Measurements from ENCODE around the gene MEP1A. TPM values are rescaled to one million over a fixed set of nuclear protein-coding genes. Genes with fewer than 3 reads are reported as not detected.
A peak's percentile ranks its signal among the peaks of the same experiment; 100 is the strongest.
"Not testable (repeated sequence)": the region's sequence is repeated elsewhere in the genome, so short reads cannot be mapped to it uniquely, and the experiment has no call there.

MEP1A gene, protein sequence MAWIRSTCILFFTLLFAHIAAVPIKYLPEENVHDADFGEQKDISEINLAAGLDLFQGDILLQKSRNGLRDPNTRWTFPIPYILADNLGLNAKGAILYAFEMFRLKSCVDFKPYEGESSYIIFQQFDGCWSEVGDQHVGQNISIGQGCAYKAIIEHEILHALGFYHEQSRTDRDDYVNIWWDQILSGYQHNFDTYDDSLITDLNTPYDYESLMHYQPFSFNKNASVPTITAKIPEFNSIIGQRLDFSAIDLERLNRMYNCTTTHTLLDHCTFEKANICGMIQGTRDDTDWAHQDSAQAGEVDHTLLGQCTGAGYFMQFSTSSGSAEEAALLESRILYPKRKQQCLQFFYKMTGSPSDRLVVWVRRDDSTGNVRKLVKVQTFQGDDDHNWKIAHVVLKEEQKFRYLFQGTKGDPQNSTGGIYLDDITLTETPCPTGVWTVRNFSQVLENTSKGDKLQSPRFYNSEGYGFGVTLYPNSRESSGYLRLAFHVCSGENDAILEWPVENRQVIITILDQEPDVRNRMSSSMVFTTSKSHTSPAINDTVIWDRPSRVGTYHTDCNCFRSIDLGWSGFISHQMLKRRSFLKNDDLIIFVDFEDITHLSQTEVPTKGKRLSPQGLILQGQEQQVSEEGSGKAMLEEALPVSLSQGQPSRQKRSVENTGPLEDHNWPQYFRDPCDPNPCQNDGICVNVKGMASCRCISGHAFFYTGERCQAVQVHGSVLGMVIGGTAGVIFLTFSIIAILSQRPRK
- not detected for total RNA-seq
- long read RNA-seq = 0 reads

GRCh38 chr6:46793138-46793537 lies at the start of gene MEP1A:
Gene MEP1A (plus strand): TSS chr6:46793389. CDS start chr6:46793399, 10 bp downstream.
- ATAC-seq (no peak), DNase-seq (no peak)
- intact Hi-C loops (cut with micrococcal nuclease) = no loop called here

GRCh38 chr6:46743425-46744158 lies 49.6 kb upstream of the MEP1A start:
- ATAC-seq = no peak
- intact Hi-C loops (cut with micrococcal nuclease) = no loop called here
- DNase-seq = no peak

- intact Hi-C loops (cut with micrococcal nuclease); DNase-seq; ATAC-seq: not testable (repeated sequence)
Observed at GRCh38 chr6:46744159-46744725, 48.9 kb upstream of the MEP1A start.

DNA sequence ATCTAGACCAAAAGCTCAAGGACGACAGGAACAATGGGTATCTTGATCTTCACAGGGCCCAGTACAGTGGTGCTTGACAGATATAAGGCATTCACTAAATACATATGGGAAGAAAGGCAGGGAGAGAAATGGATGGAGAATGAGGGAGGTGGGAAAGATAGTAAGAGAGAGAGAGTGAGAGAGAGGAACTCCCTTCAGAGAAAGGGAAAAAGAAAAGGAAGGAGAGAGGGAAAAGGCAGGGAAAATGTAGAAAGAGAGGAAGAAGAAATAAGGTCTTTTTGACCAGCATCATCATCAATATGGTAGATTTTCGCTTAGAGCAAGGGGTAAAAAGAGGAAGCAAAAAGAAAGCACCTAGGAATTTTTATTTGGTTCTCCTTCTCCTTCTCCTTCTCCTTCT lies 47.2 kb upstream of the MEP1A start:
- ATAC-seq (no peak), DNase-seq (no peak)
- intact Hi-C loops (cut with micrococcal nuclease) = no loop called here

DNA sequence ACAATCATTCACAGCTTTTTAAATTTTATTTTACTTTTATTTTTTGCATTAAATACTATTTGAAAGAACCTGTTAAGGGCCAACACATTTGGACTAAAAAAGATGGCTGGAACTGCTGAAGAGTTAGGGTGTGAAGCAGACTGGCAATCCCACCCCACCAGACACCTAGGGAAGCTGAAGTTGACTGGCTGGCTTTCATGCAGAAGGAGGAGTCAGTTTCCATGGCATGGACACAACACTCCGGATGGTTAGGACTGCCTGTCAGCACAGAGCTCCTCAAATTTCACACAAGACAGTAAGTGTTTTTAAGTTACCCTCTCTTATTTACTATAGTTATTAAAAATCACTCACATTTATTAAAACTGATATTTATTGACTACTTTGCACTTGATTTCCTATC lies 46.5 kb upstream of the MEP1A start, which contains the start of gene ANKRD66:
TSS of gene ANKRD66 (plus strand) at position 238 of the 400 bp plus-strand sequence. CDS start 5,016 bp downstream, outside the sequence.
- DNase-seq = no peak
- intact Hi-C loops (cut with micrococcal nuclease) = no loop called here
- ATAC-seq = no peak

DNA sequence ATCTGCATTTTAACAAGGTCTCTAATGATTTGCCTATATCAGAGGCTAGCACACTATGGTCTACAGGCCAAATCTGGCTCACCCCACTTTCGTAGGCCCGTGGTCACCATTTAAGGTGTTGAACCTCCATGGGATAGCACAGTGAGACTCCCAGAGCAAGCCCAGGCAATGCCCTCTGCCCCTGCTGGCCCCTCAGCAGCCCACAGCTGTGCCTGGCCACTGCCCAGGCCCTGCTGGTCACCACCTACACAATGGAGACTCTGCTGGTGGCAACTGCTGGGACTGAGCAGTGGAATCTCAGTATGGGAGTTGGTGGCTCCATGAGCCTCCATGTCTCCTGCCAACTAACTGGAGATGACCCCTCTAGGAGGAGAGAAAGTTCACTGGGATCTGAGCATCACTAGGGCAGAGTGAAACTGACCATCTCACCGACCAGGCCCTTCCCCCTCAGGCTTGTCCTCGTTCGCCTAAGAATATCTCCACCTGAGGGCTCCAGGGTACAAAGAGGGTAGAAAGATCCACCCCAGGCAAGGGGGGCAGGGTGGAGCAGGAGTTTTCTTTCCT lies 44.2 kb upstream of the MEP1A start:
- DNase-seq (no peak), ATAC-seq (no peak)
- intact Hi-C loops (cut with micrococcal nuclease) = no loop called here

DNA sequence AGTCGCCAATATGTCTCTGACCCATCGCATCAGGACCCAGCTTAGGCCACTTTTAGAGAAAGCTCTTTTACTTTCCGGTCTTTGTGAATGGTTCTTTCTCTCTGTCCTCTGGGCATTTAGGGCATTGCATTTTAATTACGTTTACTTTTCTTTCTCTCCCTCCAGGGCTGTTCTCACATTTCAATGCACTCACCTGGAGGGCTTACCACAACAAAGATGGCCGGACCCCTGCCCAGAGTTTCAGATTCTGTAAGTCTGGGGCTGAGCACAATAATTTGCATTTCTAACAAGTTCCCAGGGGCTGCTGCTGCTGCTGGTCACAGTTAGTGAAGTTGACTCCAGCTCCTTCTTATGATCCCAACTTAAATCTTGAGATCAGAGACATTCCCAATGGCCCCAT lies 43.5 kb upstream of the MEP1A start:
- DNase-seq (no peak), ATAC-seq (no peak)
- intact Hi-C loops (cut with micrococcal nuclease) = no loop called here

- intact Hi-C loops (cut with micrococcal nuclease) = no loop called here
- DNase-seq (no peak), ATAC-seq (no peak)
Observed at GRCh38 chr6:46751658-46752057, 41.5 kb upstream of the MEP1A start.

DNA sequence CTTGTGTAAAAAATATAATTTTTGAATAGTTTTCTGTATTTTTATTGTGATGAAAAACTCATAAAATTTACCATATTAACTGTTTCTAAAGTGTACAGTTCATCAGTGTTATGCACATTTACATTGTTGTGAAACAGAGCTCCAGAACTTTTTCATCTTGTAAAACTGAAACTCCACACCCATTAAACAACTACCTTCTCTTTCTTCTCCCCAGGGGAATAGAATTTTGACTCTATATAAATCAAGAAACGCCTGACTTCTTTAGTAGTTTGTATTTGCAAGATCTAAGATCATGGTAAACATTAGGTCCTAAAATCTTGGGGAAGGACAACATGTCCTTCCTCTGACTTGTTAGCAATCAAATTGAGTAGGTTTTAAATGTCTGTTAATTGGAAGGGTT lies 37.3 kb upstream of the MEP1A start:
- intact Hi-C loops (cut with micrococcal nuclease) = no loop called here
- ATAC-seq (no peak), DNase-seq (no peak)

DNA sequence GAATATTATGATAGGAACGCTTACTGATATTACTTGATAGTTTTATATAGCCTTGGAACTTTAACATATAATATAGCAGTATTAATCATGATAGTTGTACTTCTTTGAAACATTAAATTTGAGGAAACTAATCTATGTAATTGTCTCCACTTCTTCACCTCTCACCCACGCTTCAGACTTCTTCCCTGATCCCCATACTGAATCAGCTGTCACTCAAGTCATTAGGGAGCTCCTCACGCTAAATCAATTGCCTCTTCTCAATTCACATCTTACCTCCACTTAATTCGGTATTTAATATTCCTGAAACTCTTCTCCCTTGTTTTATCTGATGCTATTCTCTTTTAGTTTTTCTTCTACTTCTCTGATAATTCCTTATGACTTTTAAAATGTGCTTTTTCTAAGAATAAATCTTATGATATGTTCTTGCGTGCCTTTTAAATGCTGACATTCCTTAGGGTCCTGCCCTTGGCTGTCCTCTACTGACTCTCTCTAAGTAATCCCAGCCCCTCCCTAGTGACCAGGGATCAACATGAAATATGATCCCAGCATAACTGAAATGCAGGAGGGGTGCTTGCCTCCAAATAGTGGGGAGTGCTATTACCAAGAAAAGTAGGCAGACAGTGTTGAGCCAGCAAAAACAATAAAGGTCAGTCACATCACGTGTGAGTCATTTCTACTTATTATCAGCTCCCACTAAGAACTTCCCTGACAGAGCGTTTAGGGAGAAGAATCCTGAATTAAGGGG lies 36.5 kb upstream of the MEP1A start:
- intact Hi-C loops (cut with micrococcal nuclease) = no loop called here
- no peak for DNase-seq
- peak; percentile 36 for ATAC-seq

GRCh38 chr6:46757214-46757596 lies 36.0 kb upstream of the MEP1A start:
- intact Hi-C loops (cut with micrococcal nuclease) = no loop called here
- peak; percentile 33 for ATAC-seq
- no peak for DNase-seq

- intact Hi-C loops (cut with micrococcal nuclease) = no loop called here
- ATAC-seq (no peak), DNase-seq (no peak)
Observed at GRCh38 chr6:46758960-46759753, 34.0 kb upstream of the MEP1A start.

DNA sequence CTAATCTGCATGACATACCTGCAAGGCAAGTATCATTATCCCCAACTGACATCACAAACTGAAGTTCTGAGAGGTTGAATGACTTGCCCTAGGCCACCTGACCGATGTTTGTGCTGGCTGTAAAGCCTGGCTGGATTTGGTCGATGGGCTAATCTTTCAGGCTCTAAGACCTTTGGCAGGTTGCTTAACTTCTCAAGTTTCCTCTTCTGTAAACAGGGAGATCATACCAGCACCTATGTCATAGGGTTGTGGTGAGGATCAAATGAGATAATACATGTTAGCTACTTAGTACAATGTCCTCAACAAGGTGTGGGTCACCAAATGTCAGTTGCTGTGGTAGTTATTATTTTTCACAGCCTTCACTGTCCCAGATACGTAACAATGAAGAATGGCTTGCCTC lies 32.3 kb upstream of the MEP1A start:
- no peak for ATAC-seq
- no peak for DNase-seq
- intact Hi-C loops (cut with micrococcal nuclease) = no loop called here

GRCh38 chr6:46763466-46763865 lies 29.7 kb upstream of the MEP1A start:
- ATAC-seq (no peak), DNase-seq (no peak)
- intact Hi-C loops (cut with micrococcal nuclease) = no loop called here

DNA sequence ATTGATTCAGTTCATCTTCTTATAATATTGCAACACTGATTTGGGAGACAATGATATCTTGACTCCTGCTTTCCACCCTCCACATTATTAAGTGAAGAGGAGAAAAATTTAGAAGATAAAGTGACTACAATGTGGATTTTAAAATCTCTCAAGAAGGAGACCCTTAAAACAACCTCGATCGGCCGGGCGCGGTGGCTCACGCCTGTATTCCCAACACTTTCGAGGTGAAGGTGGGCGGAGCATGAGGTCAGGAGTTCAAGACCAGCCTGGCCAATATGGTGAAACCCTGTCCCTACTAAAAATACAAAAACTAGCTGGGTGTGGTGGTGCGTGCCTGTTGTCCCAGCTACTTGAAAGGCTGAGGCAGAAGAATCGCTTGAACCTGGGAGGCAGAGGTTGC lies 28.9 kb upstream of the MEP1A start:
- ATAC-seq; intact Hi-C loops (cut with micrococcal nuclease); DNase-seq: not testable (repeated sequence)

DNA sequence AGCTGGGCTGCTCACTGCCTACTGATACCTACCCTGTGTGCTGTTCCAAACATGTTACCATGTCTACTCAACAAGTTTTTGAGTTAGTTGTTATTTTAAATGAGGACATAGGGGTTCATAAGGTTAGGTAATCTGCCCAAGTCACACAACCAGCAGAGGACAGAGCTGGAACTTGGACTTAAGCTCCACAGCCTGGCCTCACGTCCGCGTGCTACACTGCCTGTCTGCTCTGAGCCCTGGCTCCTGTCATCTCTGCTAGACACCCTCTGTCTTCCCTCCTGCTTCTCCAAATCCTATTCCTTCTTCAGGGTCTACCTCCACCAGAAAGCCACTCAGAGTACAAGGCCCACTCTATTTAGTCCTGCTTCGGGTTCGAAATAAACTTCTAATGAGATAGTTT lies 28.2 kb upstream of the MEP1A start:
- intact Hi-C loops (cut with micrococcal nuclease) = no loop called here
- DNase-seq (no peak), ATAC-seq (no peak)

- intact Hi-C loops (cut with micrococcal nuclease) = no loop called here
- ATAC-seq = peak; percentile 50
- DNase-seq = no peak
Observed at GRCh38 chr6:46772016-46772415, 21.2 kb upstream of the MEP1A start.

GRCh38 chr6:46772762-46773161 lies 20.4 kb upstream of the MEP1A start:
- DNase-seq (peak; percentile 35), ATAC-seq (peak; percentile 84)
- intact Hi-C loops (cut with micrococcal nuclease) = no loop called here

Data from left ventricle myocardium superior (tissue), 1 donor.